IMR-90 (cell line): ENCODE results near the gene KDF1. TPM values are rescaled to one million over a fixed set of nuclear protein-coding genes. Genes with fewer than 3 reads are reported as not detected.

Experiments used
- ATAC-seq: fragments of 200-7000 bp; cut with Tn5 transposase; 2 replicates; pipeline ENCODE4 v1.9.1; 2020; ENCODE audit warnings: low read depth, mild to moderate bottlenecking, moderate library complexity
- BruUV-seq: library from RNA; stranded (reverse); fragments of 400-500 nt; replicated peaks from 2 replicates; lab custom pipeline; 2021; lab: Mats Ljungman, UMichigan
- CTCF ChIA-PET: fragments of 300-600 bp; formaldehyde crosslinking; extraction: SDS; loops from one replicate; lab custom pipeline; 2021; ENCODE audit warnings: antibody characterized with exemption; lab: Yijun Ruan, JAX
- POLR2A ChIA-PET: fragments of 300-600 bp; sonication (Branson Sonifier 250); formaldehyde crosslinking; loops from one replicate; lab custom pipeline; 2022; ENCODE audit warnings: antibody characterized with exemption; ENCODE audit not compliant: unreplicated experiment; lab: Charles Lee
- DNase-seq: peaks from one replicate; pipeline ENCODE4 v3.0.0; 2013
- H2AFZ ChIP-seq: replicated peaks from 2 replicates; pipeline ENCODE3; 2013; ENCODE audit warnings: low read length, mild to moderate bottlenecking; ENCODE audit not compliant: poor library complexity
- H2AK5ac ChIP-seq: 2 replicates; pipeline ENCODE4 v1.6.1; 2013; ENCODE audit warnings: low read depth, low read length, inconsistent platforms
- H2AK9ac ChIP-seq: replicated peaks from 2 replicates; pipeline ENCODE3; 2013; ENCODE audit warnings: mild to moderate bottlenecking, low read depth, low read length, moderate library complexity; ENCODE audit not compliant: poor library complexity
- H2BK120ac ChIP-seq: 2 replicates; pipeline ENCODE4 v1.6.1; 2013; ENCODE audit warnings: low read depth, low read length, inconsistent platforms
- H2BK15ac ChIP-seq: 3 replicates; pipeline ENCODE4 v1.6.1; 2013; ENCODE audit warnings: low read depth, low read length, inconsistent platforms
- H2BK20ac ChIP-seq: 2 replicates; pipeline ENCODE4 v1.6.1; 2013; ENCODE audit warnings: low read depth, mild to moderate bottlenecking, inconsistent platforms, low read length, moderate library complexity
- H2BK5ac ChIP-seq: 2 replicates; pipeline ENCODE4 v1.6.1; 2013; ENCODE audit warnings: mild to moderate bottlenecking, low read depth, low read length, inconsistent platforms; ENCODE audit not compliant: poor library complexity, severe bottlenecking
- H3K14ac ChIP-seq: replicated peaks from 2 replicates; pipeline ENCODE4 v1.6.1; 2013; ENCODE audit warnings: low read depth, low read length, inconsistent platforms
- H3K18ac ChIP-seq: 2 replicates; pipeline ENCODE4 v1.6.1; 2013; ENCODE audit warnings: low read depth, low read length, control low read depth
- H3K23ac ChIP-seq: 2 replicates; pipeline ENCODE4 v1.6.1; 2013; ENCODE audit warnings: low read depth, low read length, inconsistent platforms
- H3K27ac ChIP-seq: 2 replicates; pipeline ENCODE4 v1.5.1; 2013; ENCODE audit warnings: mild to moderate bottlenecking, control low read depth, low read length; ENCODE audit not compliant: insufficient read depth
- H3K27me3 ChIP-seq: 2 replicates; pipeline ENCODE4 v1.6.1; 2013; ENCODE audit warnings: low read length; ENCODE audit not compliant: control insufficient read depth, insufficient read depth
- H3K36me3 ChIP-seq: 2 replicates; pipeline ENCODE4 v1.6.1; 2013; ENCODE audit warnings: low read length, mixed read lengths; ENCODE audit not compliant: control insufficient read depth, insufficient read depth
- H3K4ac ChIP-seq: 2 replicates; pipeline ENCODE4 v1.6.1; 2013; ENCODE audit warnings: low read depth, low read length, inconsistent platforms
- H3K4me1 ChIP-seq: 2 replicates; pipeline ENCODE4 v1.6.1; 2013; ENCODE audit warnings: low read length, mixed read lengths; ENCODE audit not compliant: control insufficient read depth, insufficient read depth
- H3K4me2 ChIP-seq: 2 replicates; pipeline ENCODE4 v1.6.1; 2013; ENCODE audit warnings: low read depth, mild to moderate bottlenecking, control low read depth, low read length, moderate library complexity
- H3K4me3 ChIP-seq: 2 replicates; pipeline ENCODE4 v1.5.1; 2013; ENCODE audit warnings: low read depth, mild to moderate bottlenecking, control low read depth, low read length, moderate library complexity; ENCODE audit not compliant: insufficient read depth
- H3K56ac ChIP-seq: 2 replicates; pipeline ENCODE4 v1.6.1; 2013; ENCODE audit warnings: low read length, inconsistent platforms; ENCODE audit not compliant: insufficient read depth; ENCODE audit errors: extremely low read depth
- H3K79me1 ChIP-seq, 2 experiments: 2 replicates each; pipeline ENCODE4 v1.6.1; 2013; ENCODE audit warnings: low read length in 2 of 2, inconsistent platforms in 1 of 2, low read depth in 1 of 2
- H3K9ac ChIP-seq: 2 replicates; pipeline ENCODE4 v1.6.1; 2013; ENCODE audit warnings: low read depth, low read length, control low read depth
- H3K9me1 ChIP-seq: 2 replicates; pipeline ENCODE4 v1.6.1; 2013; ENCODE audit warnings: low read length, inconsistent platforms; ENCODE audit not compliant: insufficient read depth
- H3K9me3 ChIP-seq: 2 replicates; pipeline ENCODE4 v1.6.1; 2013; ENCODE audit warnings: low read length; ENCODE audit not compliant: control insufficient read depth, insufficient read depth
- H4K20me1 ChIP-seq: 2 replicates; pipeline ENCODE4 v1.6.1; 2013; ENCODE audit warnings: low read length, inconsistent platforms; ENCODE audit not compliant: insufficient read depth
- H4K5ac ChIP-seq: 2 replicates; pipeline ENCODE4 v1.6.1; 2013; ENCODE audit warnings: mild to moderate bottlenecking, low read depth, low read length, control low read depth
- H4K8ac ChIP-seq, 2 experiments: 2 replicates each; pipeline ENCODE4 v1.6.1; 2013; ENCODE audit warnings: low read depth in 2 of 2, low read length in 2 of 2, control low read depth in 1 of 2, inconsistent platforms in 1 of 2
- H4K91ac ChIP-seq: 2 replicates; pipeline ENCODE4 v1.6.1; 2013; ENCODE audit warnings: low read depth, low read length, inconsistent platforms; ENCODE audit not compliant: insufficient read depth
- BHLHE40 ChIP-seq: fragments of 150-350 bp; IDR thresholded peaks from 2 replicates; pipeline ENCODE4 v1.6.1; 2016; ENCODE audit warnings: mild to moderate bottlenecking, low read depth, low read length
- CEBPB ChIP-seq: IDR thresholded peaks from 2 replicates; pipeline ENCODE4 v1.6.1; 2012; ENCODE audit warnings: low read depth, low read length, improper control_type of control experiment
- CHD1 ChIP-seq: IDR thresholded peaks from 2 replicates; pipeline ENCODE4 v1.6.1; 2012; ENCODE audit warnings: low read depth, low read length, improper control_type of control experiment
- CTCF ChIP-seq: conservative IDR thresholded peaks from 2 replicates; pipeline ENCODE4 v1.5.1; 2012; ENCODE audit warnings: mild to moderate bottlenecking, low read depth, low read length, improper control_type of control experiment
- ELK1 ChIP-seq: fragments of 150-350 bp; IDR thresholded peaks from 2 replicates; pipeline ENCODE4 v1.6.1; 2016; ENCODE audit warnings: low read depth, mild to moderate bottlenecking, low read length, moderate library complexity, borderline replicate concordance
- FOS ChIP-seq: fragments of 150-350 bp; IDR thresholded peaks from 2 replicates; pipeline ENCODE4 v1.6.1; 2016; ENCODE audit warnings: low read depth, low read length
- MAFK ChIP-seq: IDR thresholded peaks from 2 replicates; pipeline ENCODE4 v1.6.1; 2012; ENCODE audit warnings: low read depth, low read length, improper control_type of control experiment
- MAZ ChIP-seq: IDR thresholded peaks from 2 replicates; pipeline ENCODE4 v1.6.1; 2012; ENCODE audit warnings: low read depth, mild to moderate bottlenecking, low read length, improper control_type of control experiment, moderate library complexity, borderline replicate concordance
- MXI1 ChIP-seq: IDR thresholded peaks from 2 replicates; pipeline ENCODE4 v1.6.1; 2012; ENCODE audit warnings: low read depth, mild to moderate bottlenecking, low read length, moderate library complexity, borderline replicate concordance
- NFE2L2 ChIP-seq: fragments of 150-350 bp; IDR thresholded peaks from 2 replicates; pipeline ENCODE4 v1.6.1; 2016; ENCODE audit warnings: low read depth, mild to moderate bottlenecking, low read length
- POLR2A ChIP-seq: IDR thresholded peaks from 2 replicates; pipeline ENCODE4 v1.6.1; 2012; ENCODE audit warnings: mild to moderate bottlenecking, low read depth, low read length
- RAD21 ChIP-seq: IDR thresholded peaks from 2 replicates; pipeline ENCODE4 v1.6.1; 2012; ENCODE audit warnings: low read length, improper control_type of control experiment
- RCOR1 ChIP-seq: IDR thresholded peaks from 2 replicates; pipeline ENCODE4 v1.6.1; 2012; ENCODE audit warnings: mild to moderate bottlenecking, low read length, improper control_type of control experiment; ENCODE audit not compliant: insufficient replicate concordance
- RFX5 ChIP-seq: IDR thresholded peaks from 2 replicates; pipeline ENCODE4 v1.8.0; 2012; ENCODE audit warnings: low read depth, mild to moderate bottlenecking, low read length, moderate library complexity
- SMC3 ChIP-seq: fragments of 150-350 bp; IDR thresholded peaks from 2 replicates; pipeline ENCODE4 v1.6.1; 2016; ENCODE audit warnings: low read depth, mild to moderate bottlenecking, antibody characterized with exemption, low read length, moderate library complexity
- USF2 ChIP-seq: fragments of 150-350 bp; IDR thresholded peaks from 2 replicates; pipeline ENCODE4 v1.6.1; 2017; ENCODE audit warnings: mild to moderate bottlenecking, antibody characterized with exemption, low read length, low read depth
- WGBS, 2 experiments: methylation state at CpG; one replicate each; pipeline versions ENCODE4 v1.1.5 to v1.1.7; 2013; ENCODE audit warnings: missing lambda C conversion rate in 2 of 2; ENCODE audit not compliant: insufficient read length in 1 of 2; ENCODE audit errors: extremely low coverage in 2 of 2; 5-methylcytosine and 5-hydroxymethylcytosine counted together
- dilution Hi-C: fragments of 300-500 bp; cut with HindIII; formaldehyde crosslinking; loops from one replicate; pipeline ENCODE4 v1.14.3; 2018; ENCODE audit warnings: low sequenced_read_pairs; ENCODE audit not compliant: unreplicated experiment
- in situ Hi-C: fragments of 300-500 bp; cut with MboI; formaldehyde crosslinking; loops from 3 replicates; pipeline ENCODE4 v1.14.3; 2019; ENCODE audit warnings: low sequenced_read_pairs, inconsistent platforms, mixed read lengths
- intact Hi-C: fragments of 100-400 bp; cut with micrococcal nuclease; formaldehyde crosslinking; loops from 2 replicates; pipeline ENCODE4 v1.10.0; 2022
- polyA plus RNA-seq, 3 experiments: library from polyadenylated mRNA; depleted of rRNA; stranded (reverse); fragments of >200 nt; gene quantifications; 2 replicates each; pipeline ENCODE4 v1.2.3, GENCODE V29; 2012; ENCODE audit warnings: low replicate concordance in 1 of 3
- total RNA-seq: library from RNA; depleted of rRNA; stranded (reverse); fragments of >200 nt; gene quantifications from 2 replicates; pipeline ENCODE4 v1.2.3, GENCODE V29; 2012

Gene KDF1
- total and polyA plus RNA-seq, 2 of the 4 experiments (the other 2 are of a cell fraction), result not detected

GRCh38 chr1:26921126-26921539 is 39.1 kb downstream of the KDF1 start:
- H4K8ac ChIP-seq, result peak overlapping the region; percentile 86 to 99
- H3K4me1 ChIP-seq, result peaks cover 6% of the 10 kb centered on the region
- dilution Hi-C loops, result no loop called here
- H4K91ac ChIP-seq, result peak overlapping the region; percentile 15; the same call in 1 of the 2 replicates
- no peak overlapping the region for H3K18ac ChIP-seq
- in situ Hi-C loops, result no loop called here
- H3K9me3 ChIP-seq, result no peaks in the 10 kb centered on the region
- peaks cover 18% of the 10 kb centered on the region for H3K9me1 ChIP-seq
- no CpG with 5 or more reads among the region's 7 CpGs for WGBS, 2 experiments
- no peak overlapping the region for H2BK5ac ChIP-seq
- H3K23ac ChIP-seq, result peak overlapping the region; percentile 54; the same call in 1 of the 2 replicates
- peak overlapping the region; percentile 86 for H3K4me2 ChIP-seq
- TF ChIP-seq FOS, result no peak
- no peak for TF ChIP-seq ELK1
- TF ChIP-seq MAFK, result no peak
- TF ChIP-seq MXI1, result no peak
- TF ChIP-seq MAZ, result no peak
- TF ChIP-seq SMC3, result no peak
- TF ChIP-seq RFX5, result no peak
- no peak for TF ChIP-seq CHD1
- TF ChIP-seq NFE2L2, result no peak
- TF ChIP-seq RCOR1, result no peak
- no peak for TF ChIP-seq CEBPB
- no peak for TF ChIP-seq RAD21
- TF ChIP-seq USF2, result no peak
- no peak for TF ChIP-seq BHLHE40
- no peak for TF ChIP-seq CTCF
- TF ChIP-seq POLR2A, result no peak
- peaks cover 9% of the 10 kb centered on the region for H3K36me3 ChIP-seq
- no peak overlapping the region for H3K9ac ChIP-seq
- H2BK15ac ChIP-seq, result no peak overlapping the region
- peak overlapping the region; percentile 27 for H3K14ac ChIP-seq
- peak overlapping the region; percentile 94 for H2AFZ ChIP-seq
- peaks cover 21% of the 10 kb centered on the region for H4K20me1 ChIP-seq
- H4K5ac ChIP-seq, result peak overlapping the region; percentile 74
- CTCF ChIA-PET, result no interaction called here
- peak; percentile 19 for ATAC-seq
- H2AK9ac ChIP-seq, result peak overlapping the region; percentile 12
- H2BK20ac ChIP-seq, result no peak overlapping the region
- H2BK120ac ChIP-seq, result peak overlapping the region; percentile 44; the same call in 1 of the 2 replicates
- no TSS peak for BruUV-seq
- no peaks in the 10 kb centered on the region; the same call in none of the 2 replicates for H3K27me3 ChIP-seq
- H2AK5ac ChIP-seq, result peak overlapping the region; percentile 53; the same call in 1 of the 2 replicates
- no peak for DNase-seq
- peaks cover 20 to 33% of the 10 kb centered on the region in 2 experiments for H3K79me1 ChIP-seq
- intact Hi-C loops, result no loop called here
- H3K4ac ChIP-seq, result peak overlapping the region; percentile 73
- H3K56ac ChIP-seq, result no peak overlapping the region; the same call in 1 of the 2 replicates
- peak overlapping the region; percentile 18 for H3K27ac ChIP-seq
- H3K4me3 ChIP-seq, result peak overlapping the region; percentile 43
- POLR2A ChIA-PET, result no interaction called here
